ENCODE data around the gene NEK2. TPM values are rescaled to one million over a fixed set of nuclear protein-coding genes. Genes with fewer than 3 reads are reported as not detected.
"Not testable (repeated sequence)": the region's sequence is repeated elsewhere in the genome, so short reads cannot be mapped to it uniquely, and the experiment has no call there.

NEK2 gene
- total RNA-seq, 3 donors from 2014 or later: 1.2 to 12.7 (median 2.5) TPM

DNA sequence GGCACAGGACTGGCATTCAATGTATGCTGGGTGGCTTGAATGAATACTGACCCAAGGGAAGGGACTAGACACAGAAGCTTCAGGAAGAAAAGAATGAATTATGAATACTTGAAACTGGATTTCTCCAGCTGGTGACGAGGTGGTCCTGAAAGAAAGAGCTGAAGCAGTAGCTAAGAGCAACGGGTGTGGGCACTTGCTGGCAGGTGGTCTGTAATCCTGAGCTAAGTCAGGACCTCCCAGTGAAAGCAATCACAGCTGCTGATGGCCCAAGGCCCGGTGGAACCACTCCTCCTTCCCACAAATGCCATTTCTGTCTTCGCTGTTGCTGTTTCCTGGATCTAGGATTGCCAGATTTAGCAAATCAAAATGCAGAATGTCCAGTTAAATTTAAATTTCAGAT, 47.0 kb downstream of the NEK2 start:
- H3K4me1 ChIP-seq (ENCODE audit: low read depth): no peaks in the 10 kb centered on the region
- no peaks in the 10 kb centered on the region for H3K36me3 ChIP-seq (ENCODE audit: low read depth)
- no peak for ATAC-seq
- no peaks in the 10 kb centered on the region for H3K9me3 ChIP-seq
- no peak overlapping the region for H3K4me3 ChIP-seq
- DNase-seq: no peak
- intact Hi-C loops (cut with DNase I, micrococcal nuclease): no loop called here
- TF ChIP-seq, protein P1, sequence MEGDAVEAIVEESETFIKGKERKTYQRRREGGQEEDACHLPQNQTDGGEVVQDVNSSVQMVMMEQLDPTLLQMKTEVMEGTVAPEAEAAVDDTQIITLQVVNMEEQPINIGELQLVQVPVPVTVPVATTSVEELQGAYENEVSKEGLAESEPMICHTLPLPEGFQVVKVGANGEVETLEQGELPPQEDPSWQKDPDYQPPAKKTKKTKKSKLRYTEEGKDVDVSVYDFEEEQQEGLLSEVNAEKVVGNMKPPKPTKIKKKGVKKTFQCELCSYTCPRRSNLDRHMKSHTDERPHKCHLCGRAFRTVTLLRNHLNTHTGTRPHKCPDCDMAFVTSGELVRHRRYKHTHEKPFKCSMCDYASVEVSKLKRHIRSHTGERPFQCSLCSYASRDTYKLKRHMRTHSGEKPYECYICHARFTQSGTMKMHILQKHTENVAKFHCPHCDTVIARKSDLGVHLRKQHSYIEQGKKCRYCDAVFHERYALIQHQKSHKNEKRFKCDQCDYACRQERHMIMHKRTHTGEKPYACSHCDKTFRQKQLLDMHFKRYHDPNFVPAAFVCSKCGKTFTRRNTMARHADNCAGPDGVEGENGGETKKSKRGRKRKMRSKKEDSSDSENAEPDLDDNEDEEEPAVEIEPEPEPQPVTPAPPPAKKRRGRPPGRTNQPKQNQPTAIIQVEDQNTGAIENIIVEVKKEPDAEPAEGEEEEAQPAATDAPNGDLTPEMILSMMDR (IDR thresholded peaks at IDR 0.05): no peak

DNA sequence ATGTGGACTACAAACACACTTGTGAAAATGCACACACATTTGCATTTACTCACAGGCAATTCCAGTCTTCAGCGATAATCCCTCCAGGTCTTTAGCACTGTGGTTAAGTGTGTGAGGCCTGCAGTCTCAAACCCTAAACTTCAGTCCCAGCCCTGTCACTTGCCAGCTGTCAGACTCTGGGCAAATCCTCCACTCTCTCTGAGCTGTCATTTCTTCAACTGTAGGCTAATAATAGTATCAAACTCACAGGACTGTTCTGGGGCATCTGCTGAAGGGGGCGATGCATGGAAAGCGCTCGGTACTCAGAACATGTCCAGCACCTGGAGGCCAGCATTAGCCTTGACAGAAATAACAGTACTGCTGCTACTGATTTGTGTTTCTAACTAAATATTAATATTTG, 48.2 kb downstream of the NEK2 start:
- Histone ChIP-seq H3K4me3 (no peak overlapping the region), H3K9me3 (no peaks in the 10 kb centered on the region), H3K4me1 (ENCODE audit: low read depth) (no peaks in the 10 kb centered on the region), H3K36me3 (ENCODE audit: low read depth) (no peaks in the 10 kb centered on the region)
- no peak for DNase-seq
- intact Hi-C loops (cut with DNase I, micrococcal nuclease): no loop called here
- TF ChIP-seq, protein P1 (IDR thresholded peaks at IDR 0.05): no peak
- no peak for ATAC-seq

DNA sequence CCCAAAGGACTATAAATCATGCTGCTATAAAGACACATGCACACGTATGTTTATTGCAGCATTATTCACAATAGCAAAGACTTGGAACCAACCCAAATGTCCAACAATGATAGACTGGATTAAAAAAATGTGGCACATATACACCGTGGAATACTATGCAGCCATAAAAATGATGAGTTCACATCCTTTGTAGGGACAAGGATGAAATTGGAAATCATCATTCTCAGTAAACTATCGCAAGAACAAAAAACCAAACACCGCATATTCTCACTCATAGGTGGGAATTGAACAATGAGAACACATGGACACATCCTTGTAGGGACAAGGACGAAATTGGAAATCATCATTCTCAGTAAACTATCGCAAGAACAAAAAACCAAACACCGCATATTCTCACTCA, 49.6 kb downstream of the NEK2 start:
- ATAC-seq; H3K4me1 ChIP-seq (ENCODE audit: low read depth); intact Hi-C loops (cut with DNase I, micrococcal nuclease); DNase-seq; H3K9me3 ChIP-seq; H3K36me3 ChIP-seq (ENCODE audit: low read depth); H3K4me3 ChIP-seq: not testable (repeated sequence)

DNA sequence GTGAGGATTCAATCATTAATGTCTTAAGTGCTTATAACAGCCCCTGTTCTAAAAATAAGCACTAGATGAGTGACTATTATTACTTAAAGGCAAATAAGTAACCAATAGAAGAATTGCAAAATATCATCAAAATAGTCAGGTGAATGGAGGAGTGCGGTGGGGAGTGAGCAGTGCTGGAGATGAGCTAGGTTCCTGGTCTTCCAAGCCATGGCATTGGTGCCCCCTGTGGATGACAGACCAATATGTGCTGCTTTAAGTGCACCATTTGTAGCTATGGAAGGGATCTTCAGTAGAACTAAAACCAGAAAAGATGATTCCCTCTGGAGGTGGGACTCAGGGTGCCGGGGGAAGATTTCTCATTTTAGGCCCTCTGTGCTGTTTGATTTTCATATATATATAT, 50.4 kb downstream of the NEK2 start:
- TF ChIP-seq, protein P1 (IDR thresholded peaks at IDR 0.05): no peak
- peak; percentile 71 for ATAC-seq
- intact Hi-C loops (cut with DNase I, micrococcal nuclease): no loop called here
- Histone ChIP-seq H3K36me3 (ENCODE audit: low read depth) (no peaks in the 10 kb centered on the region), H3K9me3 (no peaks in the 10 kb centered on the region), H3K4me3 (no peak overlapping the region), H3K4me1 (ENCODE audit: low read depth) (no peaks in the 10 kb centered on the region)
- peak in 1 of 3 donors; percentile 53 for DNase-seq

DNA sequence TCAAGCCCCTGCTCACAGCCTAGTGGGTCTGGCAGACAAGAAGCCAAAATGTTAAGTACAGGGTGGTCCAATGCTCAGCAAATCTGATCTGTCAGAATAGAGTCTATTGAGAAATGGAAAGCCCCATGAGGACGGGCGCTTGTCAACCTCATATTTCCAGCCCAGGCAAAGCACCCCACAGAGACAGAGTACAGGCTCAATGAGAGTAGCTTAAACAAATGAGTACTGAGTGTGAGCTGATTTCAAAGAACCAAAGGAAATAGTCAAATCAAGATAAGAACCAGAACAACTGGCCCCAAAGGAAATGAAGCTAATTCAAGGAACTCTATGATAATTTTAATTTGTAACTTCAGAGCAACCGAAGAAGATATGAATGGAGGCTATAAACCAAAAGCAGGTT, 51.9 kb downstream of the NEK2 start:
- H3K9me3 ChIP-seq: no peaks in the 10 kb centered on the region
- DNase-seq (no peak), ATAC-seq (no peak)
- H3K4me1 ChIP-seq (ENCODE audit: low read depth): no peaks in the 10 kb centered on the region
- no peaks in the 10 kb centered on the region for H3K36me3 ChIP-seq (ENCODE audit: low read depth)
- TF ChIP-seq, protein P1 (IDR thresholded peaks at IDR 0.05): no peak
- intact Hi-C loops (cut with DNase I, micrococcal nuclease): no loop called here
- no peak overlapping the region for H3K4me3 ChIP-seq

DNA sequence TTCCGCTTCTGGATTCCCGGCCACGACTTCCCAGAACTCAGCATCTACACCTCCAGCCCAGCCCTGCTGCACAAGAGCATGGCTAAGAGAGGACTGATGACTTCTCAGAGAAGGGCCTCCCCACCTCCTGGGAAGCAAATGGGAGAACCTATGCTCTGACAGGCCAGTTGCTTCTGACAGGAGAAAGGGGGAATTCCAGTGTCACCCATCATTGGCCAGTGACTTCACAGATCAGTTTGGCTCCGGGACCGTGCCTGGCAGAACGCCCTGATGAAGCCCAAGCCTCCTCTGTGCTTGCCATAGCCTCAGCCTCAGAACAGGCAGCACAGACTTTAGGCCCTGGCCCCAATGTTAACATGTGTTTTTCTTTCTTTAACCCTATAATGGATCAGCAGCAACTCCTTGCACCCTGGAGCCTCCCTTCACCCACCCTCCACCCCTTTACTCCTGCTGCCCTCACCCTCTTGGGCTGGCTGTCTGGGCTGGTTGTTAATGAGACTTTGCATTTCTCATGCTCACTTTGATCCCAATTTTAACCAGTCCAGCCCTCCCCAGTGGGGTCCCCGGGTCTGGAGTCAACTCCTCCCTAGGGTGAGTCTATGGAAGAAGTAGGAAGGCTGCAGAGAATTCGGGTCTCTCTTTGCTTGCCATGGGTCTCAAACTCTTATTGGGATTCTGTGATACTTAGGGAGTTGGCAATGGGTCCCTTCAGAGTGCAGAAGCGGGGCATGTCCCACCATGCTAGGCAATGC, 53.8 kb downstream of the NEK2 start:
- H3K4me1 ChIP-seq (ENCODE audit: low read depth): no peaks in the 10 kb centered on the region
- no peak overlapping the region for H3K4me3 ChIP-seq
- no peaks in the 10 kb centered on the region for H3K36me3 ChIP-seq (ENCODE audit: low read depth)
- no peaks in the 10 kb centered on the region for H3K9me3 ChIP-seq
- ATAC-seq: no peak
- intact Hi-C loops (cut with DNase I, micrococcal nuclease): no loop called here
- no peak for DNase-seq
- TF ChIP-seq, protein P1 (IDR thresholded peaks at IDR 0.05): no peak
